Caco-2 (cell line): ENCODE measurements around the gene MRPL48. TPM values are rescaled to one million over a fixed set of nuclear protein-coding genes. Genes with fewer than 3 reads are reported as not detected.

Source experiments
- BruUV-seq: library from RNA; stranded (reverse); fragments of 400-500 nt; replicated peaks from 2 replicates; lab custom pipeline; 2021; lab: Mats Ljungman, UMichigan
- CTCF ChIA-PET: fragments of 300-600 bp; sonication (Branson Sonifier 250); formaldehyde crosslinking; loops from one replicate; lab custom pipeline; 2022; ENCODE audit warnings: antibody characterized with exemption; lab: Charles Lee
- POLR2A ChIA-PET: fragments of 300-600 bp; sonication (Branson Sonifier 250); formaldehyde crosslinking; loops from one replicate; lab custom pipeline; 2022; ENCODE audit warnings: antibody characterized with exemption; lab: Charles Lee
- DNase-seq, 2 experiments: peaks; one replicate each; pipeline versions ENCODE4 v3.0.0 to v3.0.0-alpha.2; 2020 to 2022
- H3K27me3 ChIP-seq: replicated peaks from 2 replicates; pipeline ENCODE4 v1.6.0; 2011; ENCODE audit warnings: low read length; ENCODE audit not compliant: control insufficient read depth, insufficient read depth
- H3K36me3 ChIP-seq: 2 replicates; pipeline ENCODE4 v1.5.1; 2011; ENCODE audit warnings: low read length; ENCODE audit not compliant: control insufficient read depth, insufficient read depth
- H3K4me1 ChIP-seq: fragments of 250-450 bp; sonication (Bioruptor Pico); 2 replicates; pipeline ENCODE4 v1.5.1; 2020; ENCODE audit warnings: mild to moderate bottlenecking
- H3K4me3 ChIP-seq: 2 replicates; pipeline ENCODE4 v1.5.1; 2011; ENCODE audit warnings: low read depth, mild to moderate bottlenecking, control low read depth, low read length
- H3K9me3 ChIP-seq: fragments of 250-450 bp; sonication (Bioruptor Pico); 2 replicates; pipeline ENCODE4 v1.5.1; 2020; ENCODE audit warnings: mild to moderate bottlenecking, moderate library complexity
- H3K27ac Mint-ChIP-seq: one replicate; pipeline ENCODE4 v1.8.0; 2022; ENCODE audit warnings: mixed read lengths; ENCODE audit not compliant: unreplicated experiment
- H3K27me3 Mint-ChIP-seq: one replicate; pipeline ENCODE4 v1.8.0; 2022; ENCODE audit warnings: mixed read lengths; ENCODE audit not compliant: insufficient read depth, unreplicated experiment
- H3K36me3 Mint-ChIP-seq: one replicate; pipeline ENCODE4 v1.8.0; 2022; ENCODE audit warnings: mild to moderate bottlenecking, mixed read lengths; ENCODE audit not compliant: insufficient read depth, unreplicated experiment
- H3K4me1 Mint-ChIP-seq: one replicate; pipeline ENCODE4 v1.8.0; 2022; ENCODE audit warnings: low read depth, mixed read lengths; ENCODE audit not compliant: unreplicated experiment
- H3K4me3 Mint-ChIP-seq: one replicate; pipeline ENCODE4 v1.8.0; 2022; ENCODE audit warnings: mild to moderate bottlenecking, moderate library complexity, mixed read lengths; ENCODE audit not compliant: unreplicated experiment
- H3K9me3 Mint-ChIP-seq: one replicate; pipeline ENCODE4 v1.8.0; 2022; ENCODE audit warnings: mixed read lengths; ENCODE audit not compliant: unreplicated experiment
- intact Hi-C: fragments of 100-400 bp; cut with micrococcal nuclease; formaldehyde crosslinking; loops from one replicate; pipeline ENCODE4 v1.10.0; 2022; ENCODE audit not compliant: unreplicated experiment
- total RNA-seq: library from RNA; stranded (reverse); gene quantifications from 2 replicates; pipeline ENCODE4 v1.2.3, GENCODE V29; 2022
- TF ChIP-seq, protein P1 (sequence below), 2 experiments: fragments of 200-600 bp in 1 of 2; IDR thresholded peaks; 1 replicate in 1 of 2; 2 replicates in 1 of 2; pipeline versions ENCODE4 v1.5.1 to v1.8.0; 2011 to 2022; ENCODE audit warnings: antibody characterized with exemption in 1 of 2, control low read depth in 1 of 2, inconsistent platforms in 1 of 2, low read depth in 1 of 2, low read length in 1 of 2, mild to moderate bottlenecking in 1 of 2, moderate library complexity in 1 of 2; ENCODE audit not compliant: insufficient read depth in 1 of 2, severe bottlenecking in 1 of 2, unreplicated experiment in 1 of 2

MRPL48 gene
- total RNA-seq, 1 experiment from 2014 or later: 113 TPM

DNA sequence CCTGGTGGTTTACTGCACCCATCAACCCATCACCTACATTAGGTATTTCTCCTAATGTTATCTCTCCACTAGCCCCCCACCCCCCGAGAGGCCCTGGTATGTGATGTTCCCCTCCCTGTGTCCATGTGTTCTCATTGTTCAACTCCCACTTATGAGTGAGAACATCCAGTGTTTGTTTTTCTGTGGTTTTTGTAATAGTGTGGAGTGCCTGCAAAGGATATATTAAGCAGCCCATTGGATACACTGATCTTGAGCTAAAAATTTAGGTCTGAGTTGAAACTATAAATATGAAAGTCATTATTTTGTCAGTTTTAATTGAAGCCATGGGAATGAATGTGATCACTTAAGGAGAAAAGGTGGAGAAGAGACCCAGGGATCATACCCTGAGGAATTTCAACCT is 23.0 kb downstream of the MRPL48 start:
- no TSS peak for BruUV-seq
- no peak overlapping the region for H3K4me3 Mint-ChIP-seq
- Histone ChIP-seq H3K4me3 (no peak overlapping the region), H3K36me3 (no peaks in the 10 kb centered on the region; the same call in 1 of the 2 replicates), H3K9me3 (no peaks in the 10 kb centered on the region), H3K27me3 (no peaks in the 10 kb centered on the region), H3K4me1 (no peaks in the 10 kb centered on the region)
- H3K9me3 Mint-ChIP-seq: no peaks in the 10 kb centered on the region
- intact Hi-C loops: no loop called here
- ChIA-PET POLR2A (no interaction called here), CTCF (no interaction called here)
- no peaks in the 10 kb centered on the region for H3K27me3 Mint-ChIP-seq
- H3K36me3 Mint-ChIP-seq: peaks cover 21% of the 10 kb centered on the region
- no peak for DNase-seq
- no peak overlapping the region for H3K27ac Mint-ChIP-seq
- no peaks in the 10 kb centered on the region for H3K4me1 Mint-ChIP-seq
- TF ChIP-seq, protein P1, sequence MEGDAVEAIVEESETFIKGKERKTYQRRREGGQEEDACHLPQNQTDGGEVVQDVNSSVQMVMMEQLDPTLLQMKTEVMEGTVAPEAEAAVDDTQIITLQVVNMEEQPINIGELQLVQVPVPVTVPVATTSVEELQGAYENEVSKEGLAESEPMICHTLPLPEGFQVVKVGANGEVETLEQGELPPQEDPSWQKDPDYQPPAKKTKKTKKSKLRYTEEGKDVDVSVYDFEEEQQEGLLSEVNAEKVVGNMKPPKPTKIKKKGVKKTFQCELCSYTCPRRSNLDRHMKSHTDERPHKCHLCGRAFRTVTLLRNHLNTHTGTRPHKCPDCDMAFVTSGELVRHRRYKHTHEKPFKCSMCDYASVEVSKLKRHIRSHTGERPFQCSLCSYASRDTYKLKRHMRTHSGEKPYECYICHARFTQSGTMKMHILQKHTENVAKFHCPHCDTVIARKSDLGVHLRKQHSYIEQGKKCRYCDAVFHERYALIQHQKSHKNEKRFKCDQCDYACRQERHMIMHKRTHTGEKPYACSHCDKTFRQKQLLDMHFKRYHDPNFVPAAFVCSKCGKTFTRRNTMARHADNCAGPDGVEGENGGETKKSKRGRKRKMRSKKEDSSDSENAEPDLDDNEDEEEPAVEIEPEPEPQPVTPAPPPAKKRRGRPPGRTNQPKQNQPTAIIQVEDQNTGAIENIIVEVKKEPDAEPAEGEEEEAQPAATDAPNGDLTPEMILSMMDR (IDR thresholded peaks at IDR 0.05; ENCODE audit: insufficient read depth in 1 of 2, low read depth in 1 of 2, low read length in 1 of 2, severe bottlenecking in 1 of 2, unreplicated experiment in 1 of 2): no peak

DNA sequence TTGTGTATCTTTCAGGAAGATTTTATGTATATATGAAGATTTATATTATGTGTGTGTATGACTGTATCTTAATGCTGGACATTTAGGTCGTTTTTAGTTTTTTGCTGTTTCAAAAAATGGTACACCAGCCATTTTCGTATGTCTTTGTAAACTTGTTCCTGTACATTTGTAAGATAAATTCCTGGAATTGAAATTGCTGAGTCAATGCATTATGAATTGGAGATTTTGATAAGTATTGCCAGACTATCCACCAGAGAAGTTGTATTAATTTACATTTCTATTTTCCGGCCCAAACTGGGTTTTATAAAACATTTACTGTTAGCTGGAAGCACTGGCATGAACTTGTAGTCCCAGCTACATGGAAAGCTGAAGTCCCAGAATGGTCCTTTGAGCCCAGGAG is 24.6 kb downstream of the MRPL48 start:
- no TSS peak for BruUV-seq
- ChIA-PET POLR2A (no interaction called here), CTCF (no interaction called here)
- Histone ChIP-seq H3K4me1 (no peaks in the 10 kb centered on the region), H3K9me3 (no peaks in the 10 kb centered on the region), H3K36me3 (no peaks in the 10 kb centered on the region; the same call in 1 of the 2 replicates), H3K27me3 (no peaks in the 10 kb centered on the region), H3K4me3 (no peak overlapping the region)
- Mint-ChIP-seq H3K27me3 (no peaks in the 10 kb centered on the region), H3K9me3 (no peaks in the 10 kb centered on the region), H3K36me3 (peaks cover 21% of the 10 kb centered on the region), H3K4me3 (no peak overlapping the region), H3K27ac (no peak overlapping the region), H3K4me1 (no peaks in the 10 kb centered on the region)
- no peak for DNase-seq
- TF ChIP-seq, protein P1 (IDR thresholded peaks at IDR 0.05; ENCODE audit: insufficient read depth in 1 of 2, low read depth in 1 of 2, low read length in 1 of 2, severe bottlenecking in 1 of 2, unreplicated experiment in 1 of 2): no peak
- intact Hi-C loops: no loop called here

DNA sequence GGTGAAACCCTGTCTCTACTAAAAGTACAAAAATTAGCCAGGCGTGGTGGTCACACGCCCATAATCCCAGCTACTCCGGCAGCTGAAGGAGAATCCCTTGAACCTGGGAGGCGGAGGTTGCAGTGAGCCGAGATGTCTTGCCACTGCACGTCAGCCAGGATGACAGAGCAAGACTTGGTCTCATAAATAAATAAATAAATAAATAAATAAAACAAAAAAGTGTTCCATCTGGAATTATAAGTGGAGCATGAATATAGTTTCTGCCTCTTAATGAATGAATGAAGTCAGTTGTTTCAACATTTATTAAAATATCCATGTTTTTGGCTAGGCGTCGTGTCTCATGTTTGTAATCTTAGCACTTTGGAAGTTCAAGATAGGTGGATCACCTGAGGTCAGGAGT is 27.1 kb downstream of the MRPL48 start:
- H3K36me3 ChIP-seq: no peaks in the 10 kb centered on the region
- H3K27me3 ChIP-seq: no peaks in the 10 kb centered on the region
- TF ChIP-seq, protein P1 (IDR thresholded peaks at IDR 0.05; ENCODE audit: insufficient read depth in 1 of 2, low read depth in 1 of 2, low read length in 1 of 2, severe bottlenecking in 1 of 2, unreplicated experiment in 1 of 2): no peak
- ChIA-PET CTCF (no interaction called here), POLR2A (no interaction called here)
- Mint-ChIP-seq H3K27me3 (no peaks in the 10 kb centered on the region), H3K4me1 (peaks cover 9% of the 10 kb centered on the region), H3K36me3 (peaks cover 15% of the 10 kb centered on the region), H3K4me3 (no peak overlapping the region), H3K9me3 (no peaks in the 10 kb centered on the region), H3K27ac (no peak overlapping the region)
- H3K4me3 ChIP-seq: no peak overlapping the region
- no peak for DNase-seq
- H3K9me3 ChIP-seq: no peaks in the 10 kb centered on the region
- no TSS peak for BruUV-seq
- H3K4me1 ChIP-seq: peaks cover 8% of the 10 kb centered on the region
- intact Hi-C loops: no loop called here
